ENCODE measurements around the gene LDLRAD2.

Gene LDLRAD2

GRCh38 chr1:21845646-21846641, 33.9 kb downstream of the LDLRAD2 start:
- no peak for DNase-seq

GRCh38 chr1:21847223-21848205, 35.4 kb downstream of the LDLRAD2 start:
- no peak for DNase-seq

GRCh38 chr1:21848524-21849174, 36.6 kb downstream of the LDLRAD2 start:
- DNase-seq = no peak

GRCh38 chr1:21849909-21850576, 38.0 kb downstream of the LDLRAD2 start:
- no peak for DNase-seq

GRCh38 chr1:21851430-21852250, 39.6 kb downstream of the LDLRAD2 start:
- DNase-seq = no peak

- peak; percentile 41 for DNase-seq
These were observed 40.4 kb downstream of the LDLRAD2 start for GRCh38 chr1:21852282-21853130.

- no peak for DNase-seq
These were observed 41.0 kb downstream of the LDLRAD2 start for GRCh38 chr1:21853131-21853427.

DNA sequence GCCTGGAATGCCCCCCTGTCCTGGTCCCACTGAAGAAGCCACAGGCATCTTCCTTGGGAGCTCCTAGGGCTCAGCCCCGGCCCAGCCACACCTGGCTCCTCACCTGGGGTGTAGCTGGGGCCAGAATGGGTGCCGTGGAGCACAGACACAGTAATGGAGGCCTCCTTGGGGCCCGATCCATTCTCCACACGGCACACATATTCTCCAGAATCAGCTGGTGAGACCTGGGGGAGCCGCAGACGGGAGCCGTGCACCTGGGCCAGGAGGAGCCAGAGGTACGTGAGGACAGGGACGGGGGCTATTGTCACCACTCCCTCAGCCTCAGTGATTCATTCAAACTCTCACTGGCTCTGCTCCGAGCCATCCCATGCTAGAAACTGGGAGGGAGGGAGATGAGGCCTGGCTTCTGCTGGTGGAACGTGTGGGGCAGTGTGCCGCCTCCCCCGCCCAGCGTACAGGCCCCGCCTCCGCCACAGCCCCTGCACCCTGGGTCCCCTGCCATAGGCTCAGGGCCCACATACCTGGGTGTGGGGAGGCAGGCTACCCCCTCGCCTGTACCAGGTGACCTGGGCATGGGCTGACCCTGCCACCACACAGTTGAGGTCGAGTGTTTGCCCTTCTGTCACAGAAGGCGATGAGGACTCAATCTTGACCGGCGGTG, 42.2 kb downstream of the LDLRAD2 start:
- DNase-seq = no peak

DNA sequence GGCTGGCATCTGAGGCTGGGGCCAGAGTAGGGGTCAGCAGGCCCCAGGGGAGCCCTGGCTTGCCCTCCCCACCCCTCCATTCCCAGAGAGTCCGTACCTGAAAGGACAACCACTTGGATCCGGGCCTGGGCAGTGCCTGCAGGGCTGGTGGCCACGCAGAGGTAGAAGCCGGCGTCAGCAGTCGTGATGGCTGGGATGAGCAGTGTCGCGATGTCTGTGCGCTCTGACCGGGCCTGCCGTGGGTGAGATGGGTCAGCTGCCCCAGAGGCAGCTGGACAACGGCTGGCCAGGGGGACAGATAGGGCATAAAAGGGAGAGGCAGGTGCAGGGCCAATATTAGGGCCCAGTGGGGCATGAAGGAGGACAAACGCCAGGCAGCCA, 42.7 kb downstream of the LDLRAD2 start:
- no peak for DNase-seq

DNA sequence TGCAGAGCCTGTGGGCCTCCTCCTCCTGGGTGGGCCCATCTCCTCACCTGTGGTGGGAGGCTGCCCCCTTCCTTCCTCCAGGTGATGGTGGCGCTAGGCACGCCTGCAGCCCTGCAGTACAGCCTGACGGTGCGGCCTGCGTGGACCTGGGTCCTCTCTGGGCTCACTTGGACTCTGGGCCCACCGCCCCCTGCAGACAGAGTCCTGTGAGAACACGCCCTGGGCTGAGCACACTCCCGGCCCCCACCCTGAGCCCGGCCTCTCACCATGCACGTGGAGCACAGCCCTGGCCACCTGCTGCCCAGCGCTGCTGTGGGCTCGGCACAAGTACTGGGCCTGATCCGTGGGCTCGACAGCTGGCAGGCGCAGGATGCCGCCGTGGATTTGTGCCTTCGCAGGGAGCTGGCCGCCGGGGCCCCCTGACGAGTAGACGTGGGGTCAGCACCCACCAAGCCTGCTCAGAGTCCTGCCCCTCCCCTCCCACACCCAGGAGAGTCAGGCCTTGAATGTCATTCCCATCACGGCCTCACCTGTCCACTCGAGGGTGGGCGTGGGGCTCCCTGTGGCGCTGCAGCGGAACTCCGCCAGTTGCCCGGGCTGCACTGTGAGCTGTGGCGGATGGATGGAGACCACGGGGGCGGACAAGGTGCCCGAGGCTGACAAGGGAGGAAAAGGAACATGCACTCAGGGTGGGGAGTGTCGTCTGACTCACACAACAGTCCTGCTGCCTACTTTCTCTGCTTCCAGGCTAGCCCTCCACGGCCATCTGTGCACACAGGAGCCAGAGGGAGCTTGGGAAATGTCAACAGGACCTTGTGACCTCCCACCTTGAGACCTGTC, 43.4 kb downstream of the LDLRAD2 start:
- DNase-seq = no peak

DNA sequence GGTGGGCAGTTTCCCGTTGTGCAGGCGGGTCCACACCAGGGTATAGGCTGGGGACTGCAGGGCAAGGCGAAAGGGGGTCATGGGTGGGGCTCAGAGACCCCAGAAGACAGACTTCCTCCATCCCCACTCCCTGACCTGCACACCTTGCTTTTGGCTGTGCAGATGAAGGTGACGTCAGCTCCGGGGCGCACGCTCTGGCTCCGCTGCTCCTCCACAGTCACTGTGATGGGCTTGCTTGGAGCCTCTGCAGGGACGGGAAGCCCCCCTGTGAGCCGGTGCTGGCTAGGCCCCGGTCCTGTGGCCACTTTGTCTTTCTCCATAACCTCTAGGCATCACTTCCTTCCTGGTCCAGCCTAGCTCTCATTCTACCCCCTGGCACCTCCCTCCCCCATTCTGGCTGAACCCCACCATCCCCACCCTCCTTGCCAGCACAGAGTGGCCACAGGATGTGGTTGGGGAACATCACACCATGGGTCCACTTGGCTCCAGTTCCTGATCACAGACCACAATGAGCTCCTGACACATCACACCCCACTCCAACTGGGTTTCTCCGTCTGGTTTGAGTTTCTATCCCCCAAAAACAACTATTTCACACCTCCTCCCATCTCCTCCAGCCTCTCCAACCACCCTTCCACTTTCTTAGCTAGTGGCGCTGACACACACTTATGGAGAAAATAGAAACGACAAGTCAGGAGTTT, 45.2 kb downstream of the LDLRAD2 start:
- no peak for DNase-seq

- DNase-seq = no peak
These were observed 46.0 kb downstream of the LDLRAD2 start for GRCh38 chr1:21857840-21858670.

DNA sequence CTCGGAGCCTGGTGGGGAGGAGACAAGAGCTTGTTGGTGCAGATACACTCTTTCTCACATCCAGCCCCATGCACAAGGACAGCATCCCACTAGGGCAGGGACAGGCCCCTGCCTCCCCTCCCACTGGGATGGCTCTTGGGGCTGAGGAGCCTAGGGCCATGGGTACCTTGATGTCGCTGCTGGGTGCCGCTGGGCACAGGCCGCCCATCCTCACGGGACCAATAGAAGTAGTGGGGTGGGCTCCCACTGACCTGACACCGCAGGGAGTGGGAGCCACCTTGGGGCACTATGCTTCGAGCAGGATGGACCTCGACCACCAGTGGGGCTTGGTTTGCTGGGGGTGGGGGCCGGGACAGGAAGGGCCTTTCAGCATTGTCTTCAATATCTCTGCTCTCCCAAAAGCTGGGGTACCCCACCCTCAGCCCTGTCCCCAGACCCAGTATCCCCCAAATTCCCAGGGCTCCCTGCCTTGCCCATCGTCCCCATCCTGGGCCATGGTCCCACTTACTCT, 47.7 kb downstream of the LDLRAD2 start:
- no peak for DNase-seq

- DNase-seq = no peak
These were observed 48.9 kb downstream of the LDLRAD2 start for GRCh38 chr1:21860971-21861370.

GRCh38 chr1:21861602-21862429, 49.8 kb downstream of the LDLRAD2 start:
- no peak for DNase-seq

DNA sequence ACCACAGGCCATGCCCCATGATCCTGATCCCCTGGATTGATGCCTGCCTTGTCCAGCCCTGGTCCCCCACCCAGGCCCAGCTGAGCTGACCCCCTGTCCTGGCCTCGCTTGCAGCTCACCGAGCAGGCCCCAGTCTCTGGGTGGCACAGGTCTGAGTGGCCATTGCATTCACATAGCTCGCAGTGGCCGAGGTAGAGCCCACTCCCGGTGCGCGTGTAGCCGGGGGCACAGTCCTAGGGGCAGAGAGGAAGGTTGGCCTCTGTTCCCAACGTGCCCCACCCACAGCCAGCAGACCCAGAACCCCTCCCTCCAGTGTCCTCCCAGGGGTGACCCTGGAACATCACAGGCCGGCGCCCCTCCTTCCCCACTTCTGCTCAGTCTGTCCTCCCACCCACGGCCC, 51.9 kb downstream of the LDLRAD2 start:
- no peak for DNase-seq
